ENCODE data around the gene PPP2R2B.

The PPP2R2B gene

GRCh38 chr5:146533882-146534281 is 344.7 kb downstream of the PPP2R2B start:
- DNase-seq: no peak

- peak; percentile 49 to 81 (median 74) for DNase-seq
These were observed 345.2 kb downstream of the PPP2R2B start for GRCh38 chr5:146533260-146533857.
